ENCODE data around the gene NFKBIA. TPM values are rescaled to one million over a fixed set of nuclear protein-coding genes. Genes with fewer than 3 reads are reported as not detected.

Gene NFKBIA
- total and polyA plus RNA-seq, 2 of the 8 experiments (the other 6 are each of a cell fraction or from before 2014, with no cell fraction given), result 25.9 to 49.7 TPM

DNA sequence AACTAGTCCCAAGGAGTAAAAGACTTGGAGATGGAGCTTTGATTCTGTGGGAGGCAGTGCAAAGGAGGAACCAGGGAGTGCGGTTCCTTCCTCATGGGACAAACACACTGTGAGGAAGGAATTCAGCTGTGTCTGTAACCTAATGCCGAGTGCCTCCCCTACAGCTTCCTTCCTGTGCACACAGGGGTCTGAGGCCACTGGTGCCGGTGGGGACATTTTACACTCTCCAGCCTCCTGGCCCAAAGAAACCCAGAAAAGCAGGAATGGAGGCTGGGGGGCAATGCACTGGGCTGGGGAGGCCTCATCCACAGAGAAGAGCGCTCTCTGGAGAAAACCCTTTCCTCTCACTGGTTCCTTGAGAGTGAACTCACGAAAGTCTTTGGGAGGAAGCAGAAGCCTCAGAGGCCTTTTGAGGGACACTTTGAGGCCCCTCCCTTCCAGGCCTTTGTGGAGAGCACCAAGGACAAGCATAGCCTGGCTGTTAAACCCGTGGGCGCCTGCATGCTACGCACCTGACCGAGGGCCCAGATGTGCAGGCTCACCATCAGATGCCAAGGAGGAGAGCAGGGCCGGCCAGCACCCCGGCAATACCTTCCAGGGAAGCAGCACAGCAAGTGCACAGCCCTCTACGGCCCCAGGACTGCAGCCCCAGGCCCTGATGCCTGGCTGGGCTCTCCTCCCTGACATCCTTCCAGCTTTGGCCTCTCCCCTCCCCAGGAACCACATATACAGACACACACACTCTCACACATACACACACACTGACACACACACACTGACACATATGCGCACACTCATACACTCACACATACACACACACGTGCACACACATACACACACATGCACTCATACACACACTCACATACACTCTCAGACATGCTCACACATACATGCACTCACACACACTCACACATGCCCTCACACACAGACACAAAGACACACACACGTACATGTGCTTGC, 52.0 kb downstream of the NFKBIA start (continued):
- TF ChIP-seq ASH2L (IDR thresholded peaks at IDR 0.05; ENCODE audit: low read length) (no peak), KDM5A (IDR thresholded peaks at IDR 0.05; ENCODE audit: low read length) (no peak), SP1 (IDR thresholded peaks at IDR 0.05; ENCODE audit: low read depth, low read length) (no peak), JUND (IDR thresholded peaks at IDR 0.05; ENCODE audit: low read length) (no peak), SIN3A (conservative IDR thresholded peaks at IDR 0.05 in 1 of 2, IDR thresholded peaks at IDR 0.05 in 1 of 2; ENCODE audit: low read depth in 1 of 2, low read length in 2 of 2) (no peak)
- TF ChIP-seq, protein P1, sequence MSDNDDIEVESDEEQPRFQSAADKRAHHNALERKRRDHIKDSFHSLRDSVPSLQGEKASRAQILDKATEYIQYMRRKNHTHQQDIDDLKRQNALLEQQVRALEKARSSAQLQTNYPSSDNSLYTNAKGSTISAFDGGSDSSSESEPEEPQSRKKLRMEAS (IDR thresholded peaks at IDR 0.05), result no peak

Measured in H1 (cell line).